ENCODE results near the gene LYPD8.

The LYPD8 gene

DNA sequence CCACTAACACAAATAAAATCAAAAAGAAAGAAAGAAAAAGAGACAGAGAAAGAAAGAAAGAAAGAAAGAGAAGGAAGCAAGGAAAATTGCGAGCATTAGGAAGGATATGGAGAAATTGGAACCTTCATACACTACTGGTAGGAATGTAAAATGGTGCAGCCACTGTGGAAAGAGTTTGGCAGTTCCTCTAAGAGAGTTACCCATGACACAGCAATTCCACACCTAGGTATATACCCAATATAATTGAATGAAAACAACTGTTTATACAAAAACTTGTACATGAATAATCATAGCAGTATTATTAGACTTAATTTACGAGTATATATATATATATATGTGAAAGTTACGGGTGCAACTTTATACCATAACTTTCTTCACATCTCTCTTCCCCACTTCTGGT is 4.1 kb upstream of the LYPD8 start:
- no peak for DNase-seq (ENCODE audit: low read depth, low spot score)
- no peak overlapping the region for H3K27ac ChIP-seq

DNA sequence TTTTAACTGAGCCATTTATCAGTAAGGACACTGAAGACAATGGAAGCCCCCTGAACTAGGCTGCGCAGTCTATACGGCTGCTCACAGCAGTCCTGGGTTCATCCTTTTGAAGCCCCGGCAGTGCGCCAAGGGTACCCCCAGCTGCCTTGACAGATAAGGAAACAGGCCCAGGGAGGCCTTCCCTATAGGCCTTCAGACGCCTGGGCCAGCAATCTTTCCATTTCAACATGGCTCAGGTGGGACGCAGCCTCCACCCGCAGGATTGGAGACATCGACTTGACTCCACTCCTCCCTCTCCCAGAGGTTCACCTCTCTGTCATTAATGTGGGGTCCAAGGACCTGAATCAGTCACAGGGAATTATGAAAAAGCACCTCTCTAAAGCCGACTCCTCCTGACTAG is 2.8 kb upstream of the LYPD8 start:
- no peak for DNase-seq (ENCODE audit: low read depth, low spot score)
- H3K27ac ChIP-seq, result no peak overlapping the region

DNA sequence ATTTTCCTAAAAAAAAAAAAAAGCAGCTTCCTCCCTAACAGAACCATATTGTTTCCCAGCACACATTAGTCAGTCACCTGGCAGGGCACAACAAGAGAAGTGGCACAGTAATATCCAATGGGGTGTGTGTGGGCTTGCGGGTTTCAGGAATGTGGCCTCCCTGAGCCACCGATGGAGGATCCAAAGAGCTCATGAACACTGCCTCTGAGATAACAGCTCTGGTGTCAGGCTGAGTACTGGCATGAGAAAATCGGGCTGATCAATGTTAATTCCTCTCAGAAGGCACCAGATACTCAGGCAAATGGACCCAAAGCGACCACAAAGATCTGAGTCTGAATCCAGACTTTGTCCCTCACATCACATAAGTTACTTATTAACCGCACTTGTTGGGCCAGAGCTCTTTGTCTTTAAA is 2.2 kb upstream of the LYPD8 start:
- DNase-seq (ENCODE audit: low read depth, low spot score), result no peak
- no peak overlapping the region for H3K27ac ChIP-seq

DNA sequence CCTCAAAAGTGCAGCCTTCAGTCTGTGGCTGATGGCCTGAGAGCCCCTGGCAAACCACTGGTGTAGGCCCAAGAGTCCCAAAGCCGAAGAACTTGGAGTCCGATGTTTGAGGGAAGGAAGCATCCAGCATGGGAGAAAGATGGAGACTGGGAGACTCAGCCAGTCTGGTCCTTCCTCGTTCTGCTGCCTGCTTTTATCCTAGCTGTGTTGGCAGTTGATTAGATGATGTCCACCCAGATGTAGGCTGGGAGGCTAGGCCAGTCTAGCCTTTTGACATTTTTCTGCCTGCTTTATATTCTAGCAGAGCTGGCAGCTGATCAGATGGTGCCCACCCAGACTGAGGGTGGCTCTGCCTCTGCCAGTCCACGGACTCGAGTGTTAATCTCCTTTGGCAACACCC is 1.1 kb upstream of the LYPD8 start:
- no peak overlapping the region for H3K27ac ChIP-seq
- DNase-seq (ENCODE audit: low read depth, low spot score), result no peak

DNA sequence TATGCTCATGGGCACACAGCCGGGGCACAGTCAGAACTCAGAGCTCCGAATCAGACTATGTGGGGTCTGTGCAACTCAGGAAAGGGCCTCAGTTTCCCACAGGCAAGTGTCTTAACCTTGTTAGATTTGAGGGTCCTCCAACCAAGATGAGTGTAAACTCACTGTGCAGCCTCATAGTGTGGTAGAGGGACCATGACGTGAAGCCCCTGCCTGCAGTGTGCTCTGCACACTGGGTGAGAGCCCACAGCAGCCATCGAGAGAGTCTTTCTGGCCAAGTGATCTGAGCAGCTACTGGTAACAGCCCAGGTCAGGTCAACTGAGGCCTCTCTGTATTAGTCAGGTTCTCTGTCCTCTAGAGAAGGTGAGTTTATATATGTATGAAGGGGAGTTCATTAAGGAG is 592 bp upstream of the LYPD8 start:
- no peak for DNase-seq (ENCODE audit: low read depth, low spot score)
- no peak overlapping the region for H3K27ac ChIP-seq

DNA sequence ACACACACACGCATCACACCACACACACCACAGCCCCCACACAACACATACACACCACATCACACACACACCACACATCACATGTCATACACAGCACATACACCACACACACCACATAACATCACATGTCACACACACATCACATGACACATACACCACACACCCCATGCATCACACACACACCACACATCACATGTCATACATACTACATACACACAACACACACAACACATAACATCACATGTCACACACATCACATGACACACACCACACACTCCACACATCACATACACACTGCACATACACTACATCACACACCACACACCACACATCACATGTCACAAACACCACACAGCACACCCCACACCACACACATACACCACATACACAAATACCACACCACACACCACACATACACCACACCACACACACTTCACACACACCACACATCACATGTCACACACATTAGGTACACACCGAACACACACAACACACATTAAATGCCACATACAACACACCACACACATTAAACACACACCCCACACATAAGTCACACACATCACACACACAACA is 1.8 kb downstream of the LYPD8 start:
- no peak for DNase-seq (ENCODE audit: low read depth, low spot score)
- no peak overlapping the region for H3K27ac ChIP-seq

DNA sequence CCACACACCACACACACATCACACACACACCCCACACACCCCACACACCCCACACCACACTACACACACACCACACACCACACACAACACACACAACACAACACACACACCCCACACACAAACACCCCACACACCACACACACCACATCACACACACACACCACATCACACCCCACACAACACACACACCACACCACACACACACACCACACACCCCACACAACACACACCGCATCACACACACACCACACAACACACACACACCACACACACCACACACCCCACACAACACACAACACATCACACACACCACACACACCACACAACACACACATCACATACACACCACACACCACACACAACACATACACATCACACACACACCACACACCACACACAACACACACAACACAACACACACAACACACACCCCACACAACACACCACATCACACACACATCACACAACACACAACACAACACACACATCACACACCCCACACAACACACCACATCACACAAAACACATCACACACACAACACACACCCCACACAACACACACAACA is 2.4 kb downstream of the LYPD8 start:
- H3K27ac ChIP-seq, result no peak overlapping the region

DNA sequence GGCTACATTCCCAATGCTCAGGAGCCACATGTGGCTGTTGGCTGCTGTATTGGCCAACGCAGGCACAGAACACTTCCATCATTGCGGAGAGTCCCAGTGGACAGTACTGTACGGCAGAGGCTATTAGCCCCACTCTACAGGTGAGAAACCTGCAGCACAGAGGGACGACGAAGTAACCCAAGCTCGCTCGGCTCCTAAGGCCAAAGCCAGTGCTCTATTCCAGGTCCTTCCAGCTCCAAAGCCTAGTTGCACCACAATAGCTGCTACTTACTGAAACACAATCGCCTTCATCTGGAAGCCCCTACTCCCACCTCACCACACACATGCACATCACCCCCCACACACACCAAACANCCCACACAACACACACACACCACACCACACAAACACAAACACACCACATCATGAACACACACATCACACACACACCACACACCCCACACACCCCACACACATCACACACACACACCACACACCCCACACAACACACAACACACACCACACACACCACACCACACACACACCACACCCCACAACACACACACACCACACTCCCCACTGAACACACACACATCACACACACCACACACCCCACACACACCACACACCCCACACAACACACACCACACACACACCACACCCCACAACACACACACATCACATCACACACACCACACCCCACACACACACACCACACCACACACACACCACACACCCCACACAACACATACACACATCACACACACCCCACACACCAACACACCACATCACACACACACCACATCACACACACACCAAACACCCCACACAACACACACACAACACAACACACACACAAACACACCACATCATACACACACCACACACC is 3.2 kb downstream of the LYPD8 start:
- DNase-seq (ENCODE audit: low read depth, low spot score), result no peak
- H3K27ac ChIP-seq, result no peak overlapping the region

More for the DNA sequence above, 2.4 kb downstream of the LYPD8 start:
- no peak for DNase-seq (ENCODE audit: low read depth, low spot score)

DNA sequence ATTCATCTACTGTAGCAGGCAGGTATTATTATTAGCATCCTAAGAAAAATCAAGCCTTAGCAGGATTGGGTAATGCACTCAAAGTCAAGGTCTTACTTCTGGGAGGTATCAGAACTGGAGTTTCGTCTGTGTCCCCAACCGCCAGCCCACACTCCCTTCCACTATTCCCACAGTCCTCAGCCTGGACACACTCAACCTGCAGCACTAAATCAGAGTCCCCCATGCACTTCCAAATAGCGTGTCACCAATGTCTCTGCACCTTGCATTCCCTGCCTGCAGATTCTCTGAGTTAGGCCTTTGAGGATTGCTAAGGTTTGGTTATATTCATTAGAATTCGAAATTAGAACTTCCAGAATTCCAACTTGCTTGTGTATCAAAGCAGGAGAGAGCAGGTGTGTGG is 3.9 kb downstream of the LYPD8 start:
- no peak overlapping the region for H3K27ac ChIP-seq
- DNase-seq (ENCODE audit: low read depth, low spot score), result no peak

DNA sequence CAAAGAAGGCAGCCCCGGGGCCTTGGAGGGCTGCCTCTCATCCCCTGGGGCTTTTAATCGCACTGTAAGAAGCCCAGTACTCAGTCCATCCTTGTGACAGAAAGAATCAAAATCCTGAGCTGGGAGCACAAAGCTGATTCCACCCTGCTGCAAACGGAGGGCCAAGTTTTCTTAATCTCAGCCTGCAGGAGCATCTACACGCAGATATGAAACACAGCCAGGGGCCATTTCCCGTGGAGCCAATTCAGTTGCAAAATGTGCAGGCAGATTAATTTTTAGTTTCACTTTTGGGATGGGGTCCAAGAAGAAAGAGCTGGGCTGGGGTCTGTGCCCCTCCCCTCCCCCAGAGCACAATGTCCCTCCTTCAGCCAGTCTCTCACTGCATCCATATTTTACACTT is 4.4 kb downstream of the LYPD8 start:
- H3K27ac ChIP-seq, result no peak overlapping the region
- no peak for DNase-seq (ENCODE audit: low read depth, low spot score)

DNA sequence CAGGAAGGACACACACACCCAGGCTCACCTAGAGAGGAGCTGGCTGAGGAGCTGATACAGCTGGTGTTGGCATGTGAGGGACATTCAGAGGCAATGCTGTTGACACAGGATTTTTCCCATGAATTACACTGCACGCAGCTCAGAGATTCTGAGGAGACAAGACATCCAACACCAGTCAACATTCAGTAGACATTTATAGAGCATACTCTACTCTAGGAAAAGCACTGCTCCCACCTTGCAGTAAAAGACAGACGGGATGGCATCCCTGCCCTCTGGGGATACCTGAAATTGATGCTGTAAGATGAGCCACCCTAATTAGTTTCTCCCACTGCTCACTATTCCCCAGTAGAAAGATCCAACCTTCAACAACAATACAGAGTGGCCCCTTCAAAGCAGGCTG is 5.1 kb downstream of the LYPD8 start:
- no peak for DNase-seq (ENCODE audit: low read depth, low spot score)
- H3K27ac ChIP-seq, result no peak overlapping the region

DNA sequence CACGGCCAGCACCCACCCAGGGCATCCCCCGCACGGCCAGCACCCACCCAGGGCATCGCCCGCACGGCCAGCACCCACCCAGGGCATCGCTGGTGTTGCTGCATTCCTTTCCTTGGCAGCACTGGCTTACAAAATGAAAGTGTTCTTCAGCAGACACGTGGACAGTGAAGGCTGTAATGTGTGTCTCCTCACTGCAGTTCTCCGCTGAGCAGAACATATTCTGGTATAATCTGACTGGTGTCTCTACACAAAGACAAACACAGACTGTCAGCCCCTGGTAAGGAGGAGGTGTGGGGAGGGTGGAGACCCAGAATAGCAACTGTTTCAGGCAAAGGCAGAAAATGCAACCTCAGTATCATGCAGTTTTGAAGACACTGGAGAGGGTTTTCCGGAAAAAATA is 7.3 kb downstream of the LYPD8 start:
- no peak overlapping the region for H3K27ac ChIP-seq
- DNase-seq (ENCODE audit: low read depth, low spot score), result no peak

DNA sequence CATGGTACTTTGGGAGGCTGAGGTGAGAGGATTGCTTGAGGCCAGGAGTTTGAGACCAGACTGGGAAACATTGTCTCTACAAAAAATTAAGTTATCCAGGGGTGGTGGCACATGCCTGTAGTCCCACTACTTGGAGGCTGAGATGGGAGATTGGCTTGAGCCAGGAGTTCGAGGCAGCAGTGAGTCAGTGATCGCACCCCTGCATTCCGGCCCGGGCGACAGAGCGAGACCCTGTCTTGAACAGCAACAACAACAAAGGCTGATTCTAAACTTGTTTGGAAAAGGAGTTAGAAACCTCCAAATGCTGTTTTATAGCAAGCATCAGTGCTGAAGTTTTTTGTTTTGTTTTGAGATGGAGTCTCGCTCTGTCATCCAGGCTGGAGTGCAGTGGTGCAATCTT is 14.7 kb downstream of the LYPD8 start:
- H3K27ac ChIP-seq, result no peak overlapping the region
- no peak for DNase-seq (ENCODE audit: low read depth, low spot score)

DNA sequence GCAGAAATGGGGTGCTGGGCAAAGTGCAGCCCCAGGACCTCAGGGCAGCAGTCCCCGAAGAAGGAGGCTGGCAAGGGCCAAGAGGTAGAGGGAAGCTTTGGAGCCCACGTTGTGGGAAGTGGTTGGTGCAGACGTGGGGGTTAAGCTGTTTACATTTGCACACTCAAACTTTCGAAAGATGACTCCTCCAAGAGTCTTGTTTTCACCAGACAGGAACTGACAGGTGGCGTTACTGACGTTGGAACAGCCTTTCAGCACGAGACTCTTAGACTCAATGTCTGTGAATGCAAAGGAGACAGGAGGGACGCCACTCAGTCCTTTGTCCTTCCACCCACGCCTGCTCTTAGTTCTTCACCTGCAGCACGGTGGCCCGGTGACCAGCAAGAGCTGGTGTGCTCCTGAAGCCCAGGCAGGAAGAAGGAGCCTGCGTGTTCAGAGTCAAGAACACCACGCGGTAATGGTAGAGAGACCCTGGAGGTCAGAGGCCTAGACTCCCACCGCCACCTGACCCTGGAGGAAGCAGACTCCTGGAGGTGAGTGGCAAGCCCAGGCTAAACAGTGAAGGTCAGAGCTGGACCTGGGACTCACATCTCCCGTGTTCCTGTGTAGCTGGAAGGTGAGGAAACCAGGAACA is 15.9 kb downstream of the LYPD8 start:
- H3K27ac ChIP-seq, result no peak overlapping the region
- DNase-seq (ENCODE audit: low read depth, low spot score), result no peak

DNA sequence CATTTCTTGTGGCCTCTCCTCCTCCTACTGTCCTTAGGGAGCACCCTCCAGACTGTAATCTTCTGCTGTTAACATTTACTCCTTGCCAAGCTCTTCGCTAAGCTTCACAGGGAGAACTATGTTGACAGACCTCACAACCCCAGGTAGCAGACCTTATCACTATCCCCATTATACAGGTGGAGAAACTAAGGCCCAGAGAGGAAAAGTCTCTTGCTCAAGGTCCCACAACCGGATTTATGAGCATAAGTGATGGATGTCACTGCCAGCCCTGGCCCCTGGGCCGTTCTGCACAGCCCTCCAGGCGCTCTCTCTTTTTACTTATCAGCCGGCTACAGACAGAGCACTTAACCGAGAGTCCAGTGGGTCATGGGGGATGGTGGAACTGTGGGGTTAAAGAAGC is 18.1 kb downstream of the LYPD8 start:
- H3K27ac ChIP-seq, result no peak overlapping the region
- DNase-seq (ENCODE audit: low read depth, low spot score), result no peak

DNA sequence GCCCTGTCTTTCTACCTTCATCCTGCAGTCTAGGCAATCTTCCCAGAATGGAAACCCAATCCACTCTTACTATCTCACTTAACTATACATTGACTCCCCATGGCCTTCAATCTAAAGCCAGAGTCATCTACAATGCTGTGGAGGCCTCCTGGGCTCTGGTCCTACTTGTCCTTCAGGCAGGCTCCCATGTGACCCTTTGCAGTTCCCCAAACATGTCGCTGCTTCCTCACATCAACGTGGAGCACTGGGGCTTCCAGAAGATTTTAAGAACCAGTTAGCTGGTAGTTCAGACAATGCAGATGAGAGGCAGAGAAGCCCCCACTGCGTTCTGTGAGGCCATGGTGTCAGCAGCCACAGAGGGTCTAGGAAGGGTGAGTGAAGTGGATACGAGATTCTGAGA is 18.6 kb downstream of the LYPD8 start:
- H3K27ac ChIP-seq, result no peak overlapping the region
- DNase-seq (ENCODE audit: low read depth, low spot score), result no peak

DNA sequence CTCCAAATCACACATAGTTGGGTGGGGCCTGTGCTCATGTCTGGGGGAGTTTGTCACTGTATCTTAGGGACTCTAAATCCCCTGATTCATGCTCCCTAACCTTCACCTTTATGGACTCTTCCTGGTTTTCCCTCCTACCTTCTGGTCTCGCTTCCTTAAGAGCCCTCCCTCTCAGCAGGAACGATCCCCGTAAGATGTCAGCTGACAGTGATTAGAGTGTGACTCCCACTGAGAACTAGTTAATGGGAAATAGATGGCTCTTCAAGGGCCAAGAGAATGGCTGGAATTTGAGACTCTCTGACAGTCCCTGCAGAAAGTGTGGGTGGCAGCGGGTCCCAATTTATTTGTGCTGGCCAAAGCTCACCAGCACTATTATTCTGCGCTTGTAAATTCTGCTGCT is 22.0 kb downstream of the LYPD8 start:
- H3K27ac ChIP-seq, result no peak overlapping the region
- DNase-seq (ENCODE audit: low read depth, low spot score), result no peak

DNA sequence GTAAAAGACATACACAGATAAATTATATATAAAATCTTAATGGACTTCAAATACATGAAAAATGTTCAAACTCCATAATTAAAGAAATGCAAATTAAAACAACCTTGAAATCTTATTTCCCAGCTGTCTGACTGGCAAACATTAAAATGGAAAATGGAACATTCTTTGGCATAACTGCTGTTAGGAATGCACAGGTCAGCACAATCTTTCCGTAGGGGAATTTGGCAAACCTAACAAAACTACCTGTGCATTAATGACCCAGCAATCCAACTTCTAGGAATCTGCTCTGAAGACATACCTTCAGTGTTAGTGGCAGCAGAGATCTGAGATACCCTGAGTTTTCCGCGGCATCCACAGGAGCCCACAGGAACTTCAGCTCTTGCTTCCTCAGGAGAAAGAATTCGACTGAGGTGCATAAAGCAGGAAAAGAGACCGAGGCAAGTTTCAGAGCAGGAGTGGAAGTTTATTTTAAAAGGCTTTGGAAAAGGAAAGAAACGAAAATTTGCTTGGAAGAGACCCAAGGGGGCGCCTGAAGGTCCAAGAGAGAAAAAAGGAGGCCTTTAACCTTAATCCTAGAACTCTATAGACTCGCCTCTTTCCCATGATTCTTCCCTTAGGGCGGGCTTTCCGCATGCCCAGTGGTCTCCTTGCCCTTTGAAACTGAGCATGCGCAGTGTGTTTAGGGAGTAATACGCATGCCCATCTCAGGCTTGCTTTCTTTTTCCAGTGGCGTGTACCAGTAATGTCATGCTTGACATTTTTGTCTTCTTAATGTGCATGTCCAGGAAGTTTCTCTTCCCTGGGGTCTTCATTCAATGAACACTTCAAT is 24.8 kb downstream of the LYPD8 start:
- H3K27ac ChIP-seq, result no peak overlapping the region

DNA sequence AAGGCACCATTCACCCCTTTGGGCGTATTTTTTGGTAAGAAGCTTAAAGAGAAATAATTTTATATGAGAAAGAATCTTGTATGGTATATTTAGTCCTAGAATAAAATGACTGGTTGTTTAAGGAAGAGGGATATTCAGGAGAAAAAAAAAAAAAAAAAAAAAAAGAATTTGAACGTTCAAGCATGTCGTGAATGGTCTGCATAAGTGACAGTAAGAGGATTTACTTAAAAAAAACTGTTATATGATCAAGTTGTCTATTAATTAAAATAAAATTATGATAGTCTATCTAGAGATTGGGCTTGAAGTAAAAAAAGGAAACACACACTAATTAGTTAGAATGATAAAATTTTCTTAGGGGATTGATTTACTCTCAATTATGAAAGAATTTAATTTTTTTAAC is 41.3 kb downstream of the LYPD8 start:
- no peak overlapping the region for H3K27ac ChIP-seq
- DNase-seq (ENCODE audit: low read depth, low spot score), result no peak

More for the DNA sequence above, 24.8 kb downstream of the LYPD8 start:
- no peak for DNase-seq (ENCODE audit: low read depth, low spot score)

DNA sequence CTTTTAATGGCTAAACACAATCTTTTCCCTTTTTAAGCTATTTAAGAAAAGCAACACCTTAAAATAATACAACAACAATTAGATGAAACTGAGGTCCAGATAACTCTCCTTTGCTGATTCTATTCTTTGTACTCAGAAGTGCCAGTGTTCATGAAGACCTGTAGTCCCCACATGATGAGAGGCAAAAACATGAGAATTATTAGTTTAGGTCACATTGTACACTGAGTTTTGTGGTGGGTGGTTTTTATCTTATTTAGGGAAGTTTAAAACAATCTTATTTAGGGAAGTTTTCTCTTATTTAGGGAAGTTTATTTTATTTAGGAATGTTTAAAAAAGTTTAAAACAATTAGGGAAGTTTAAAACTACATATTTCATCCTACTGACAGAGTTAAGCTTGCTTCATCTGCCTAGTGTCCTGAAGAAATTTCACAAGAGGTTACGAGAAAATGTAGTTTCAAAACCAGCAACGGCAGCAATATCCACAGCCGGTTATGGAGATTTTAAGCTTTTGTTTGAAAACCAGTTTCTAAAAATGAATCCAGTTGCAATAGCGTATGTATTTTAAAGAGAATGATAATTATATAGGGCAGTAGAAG is 45.2 kb downstream of the LYPD8 start:
- H3K27ac ChIP-seq, result no peak overlapping the region
- DNase-seq (ENCODE audit: low read depth, low spot score), result no peak
